ENCODE data around the gene CLBA1. TPM values are rescaled to one million over a fixed set of nuclear protein-coding genes. Genes with fewer than 3 reads are reported as not detected.

CLBA1 gene
- total and polyA plus RNA-seq, 9 of the 15 experiments (the other 6 are each of a cell fraction or from before 2014, with no cell fraction given): 0.04 to 3.9 (median 2.6) TPM

- no peak for TF ChIP-seq CLOCK (CRISPR knock-in tag; IDR thresholded peaks at IDR 0.05; ENCODE audit: borderline replicate concordance)
- no peak for TF ChIP-seq CREBBP (IDR thresholded peaks at IDR 0.05; ENCODE audit: low read depth, low read length)
- TF ChIP-seq ZNF75A (CRISPR knock-in tag; IDR thresholded peaks at IDR 0.05): no peak
- no peak for TF ChIP-seq STAT5A (IDR thresholded peaks at IDR 0.05; ENCODE audit: borderline replicate concordance, low read length)
- TF ChIP-seq ATF7 (IDR thresholded peaks at IDR 0.05): no peak
- TF ChIP-seq MAFG (tag; conservative IDR thresholded peaks at IDR 0.05): no peak
These were observed 48.4 kb upstream of the CLBA1 start (continued) for GRCh38 chr14:104937161-104937560.

DNA sequence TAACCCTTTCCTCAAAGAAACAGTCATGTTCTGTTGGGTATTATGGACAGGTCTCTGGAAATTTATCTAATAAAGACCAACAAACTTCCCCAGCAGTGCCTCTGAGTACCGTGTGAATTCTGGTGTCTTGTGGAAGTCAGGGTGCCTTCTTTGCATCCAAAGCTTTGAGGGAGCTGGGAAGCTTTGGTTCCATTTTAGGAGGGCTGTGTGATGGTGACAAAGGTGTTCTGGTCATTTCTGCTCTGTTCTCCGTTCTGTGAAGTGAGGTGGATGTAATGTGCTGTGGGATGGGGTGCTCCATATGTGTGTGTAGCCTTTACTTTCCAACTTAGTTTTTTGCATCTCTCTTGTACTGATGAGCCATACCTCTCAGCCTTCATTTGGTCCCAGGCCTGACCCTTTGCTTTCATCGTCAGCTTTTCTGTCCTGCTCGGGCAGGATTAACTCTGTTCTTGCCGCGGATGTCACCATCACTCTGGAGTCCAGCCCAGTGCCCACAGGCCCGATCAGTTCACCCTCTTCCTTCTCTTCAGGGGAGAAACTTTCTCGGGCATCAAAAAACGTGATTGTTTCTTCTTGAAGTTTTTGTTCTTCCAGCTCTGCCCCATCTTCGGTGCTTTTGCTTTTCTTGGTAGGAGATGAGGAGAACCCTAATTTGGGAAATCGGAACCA, 47.8 kb upstream of the CLBA1 start:
- CTCF ChIA-PET (ENCODE audit: low intra/inter-chr PET ratio): no interaction called here
- 3% methylated on average over 10 of the region's 11 CpGs for WGBS (ENCODE audit: insufficient coverage, low coverage, missing lambda C conversion rate)

More for the DNA sequence above, 47.8 kb upstream of the CLBA1 start:
- Histone ChIP-seq H3K4me2 (ENCODE audit: insufficient read depth, low read length) (no peak overlapping the region), H3K79me2 (ENCODE audit: control insufficient read depth, insufficient read depth, low read length) (no peaks in the 10 kb centered on the region), H3K36me3 (ENCODE audit: control insufficient read depth, insufficient read depth, low read length) (no peaks in the 10 kb centered on the region), H2AFZ (ENCODE audit: low read depth, low read length) (no peak overlapping the region), H3K9me3 (replicated peaks; ENCODE audit: control insufficient read depth, insufficient read depth, low read depth, low read length) (no peaks in the 10 kb centered on the region), H3K27ac (ENCODE audit: extremely low read depth, low read depth, low read length) (no peak overlapping the region), H3K4me1 (replicated peaks in 1 of 2; ENCODE audit: control insufficient read depth in 2 of 2, insufficient read depth in 2 of 2, low read length in 2 of 2) (peaks cover 0 to 5% of the 10 kb centered on the region in 2 experiments; a peak in 2 of 5 replicates), H3K27me3 (ENCODE audit: control insufficient read depth in 2 of 2, insufficient read depth in 2 of 2, low read length in 2 of 2) (peaks cover 5 to 58% of the 10 kb centered on the region in 2 experiments; a peak in 4 of 5 replicates), H3K9me1 (ENCODE audit: control insufficient read depth, insufficient read depth, low read length) (no peaks in the 10 kb centered on the region), H3K9ac (ENCODE audit: insufficient read depth in 1 of 2, low read depth in 2 of 2, low read length in 2 of 2) (no peak overlapping the region), H4K20me1 (replicated peaks; ENCODE audit: control insufficient read depth, insufficient read depth, low read length) (no peaks in the 10 kb centered on the region; the same call in 1 of the 2 replicates), H3K4me3 (no peak overlapping the region)
- DNase-seq (ENCODE audit: extremely low read depth in 1 of 4, low spot score in 3 of 4) (no peak), ATAC-seq (no peak), FAIRE-seq (no peak)
- no peak for TF ChIP-seq ADNP (tag; IDR thresholded peaks at IDR 0.05)
- TF ChIP-seq CCAR2 (IDR thresholded peaks at IDR 0.05; ENCODE audit: low read depth, low read length): no peak
- no peak for TF ChIP-seq ZNF57 (CRISPR knock-in tag; IDR thresholded peaks at IDR 0.05)
- TF ChIP-seq NFATC3 (IDR thresholded peaks at IDR 0.05): no peak
- TF ChIP-seq MLX (CRISPR knock-in tag; conservative IDR thresholded peaks at IDR 0.05): no peak
- TF ChIP-seq ZNF263 (CRISPR knock-in tag; IDR thresholded peaks at IDR 0.05; ENCODE audit: borderline replicate concordance): no peak
- no peak for TF ChIP-seq NR4A1 (CRISPR knock-in tag; IDR thresholded peaks at IDR 0.05)
- TF ChIP-seq NR4A1 (tag; IDR thresholded peaks at IDR 0.05): no peak
- TF ChIP-seq, protein P1, sequence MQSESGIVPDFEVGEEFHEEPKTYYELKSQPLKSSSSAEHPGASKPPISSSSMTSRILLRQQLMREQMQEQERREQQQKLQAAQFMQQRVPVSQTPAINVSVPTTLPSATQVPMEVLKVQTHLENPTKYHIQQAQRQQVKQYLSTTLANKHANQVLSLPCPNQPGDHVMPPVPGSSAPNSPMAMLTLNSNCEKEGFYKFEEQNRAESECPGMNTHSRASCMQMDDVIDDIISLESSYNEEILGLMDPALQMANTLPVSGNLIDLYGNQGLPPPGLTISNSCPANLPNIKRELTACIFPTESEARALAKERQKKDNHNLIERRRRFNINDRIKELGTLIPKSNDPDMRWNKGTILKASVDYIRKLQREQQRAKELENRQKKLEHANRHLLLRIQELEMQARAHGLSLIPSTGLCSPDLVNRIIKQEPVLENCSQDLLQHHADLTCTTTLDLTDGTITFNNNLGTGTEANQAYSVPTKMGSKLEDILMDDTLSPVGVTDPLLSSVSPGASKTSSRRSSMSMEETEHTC (IDR thresholded peaks at IDR 0.05): no peak
- no peak for TF ChIP-seq CHCHD3 (CRISPR knock-in tag; IDR thresholded peaks at IDR 0.05)
- TF ChIP-seq SOX6 (IDR thresholded peaks at IDR 0.05): no peak
- intact Hi-C loops (cut with micrococcal nuclease): no loop called here
- in situ Hi-C loops (cut with MboI): no loop called here
- no TSS peak for BruUV-seq (replicated peaks)
- POLR2A ChIA-PET: no interaction called here

Measured in K562 (cell line).